ENCODE results near the gene PFKL. TPM values are rescaled to one million over a fixed set of nuclear protein-coding genes. Genes with fewer than 3 reads are reported as not detected.

Gene PFKL
- total and polyA plus RNA-seq, 2 of the 8 experiments (the other 6 are each of a cell fraction or from before 2014, with no cell fraction given) = 80.2 to 82.3 TPM

GRCh38 chr21:44337941-44338895, 38.4 kb downstream of the PFKL start:
- H3K18ac ChIP-seq (ENCODE audit: extremely low read depth, low read length) = no peak overlapping the region
- H3K9me3 ChIP-seq (ENCODE audit: insufficient read depth in 2 of 2, low read depth in 1 of 2, low read length in 1 of 2) = no peaks in the 10 kb centered on the region
- H3K14ac ChIP-seq (ENCODE audit: insufficient read length) = no peak overlapping the region
- no peak overlapping the region for H3K23ac ChIP-seq (ENCODE audit: insufficient read length)
- H2AK5ac ChIP-seq (ENCODE audit: low read depth, low read length) = no peak overlapping the region
- 36% methylated on average over 16 of the region's 47 CpGs; no CpG with 5 or more reads in 1 of the 2 experiments for WGBS, 2 experiments (ENCODE audit: extremely low coverage in 1 of 2, insufficient coverage in 1 of 2, insufficient read length in 1 of 2, insufficient replicate concordance in 2 of 2, low coverage in 1 of 2, low lambda C conversion rate in 2 of 2, missing lambda C conversion rate in 1 of 2)
- H3K4me3 ChIP-seq (ENCODE audit: extremely low read depth in 1 of 4, insufficient read depth in 2 of 4, low read depth in 3 of 4, low read length in 4 of 4) = peak overlapping the region; percentile 11 to 71 (median 62); a peak in 7 of 8 replicates
- ChIA-PET CTCF (ENCODE audit: partially characterized antibody) (interaction anchor here (0.7 to 1.6 kb wide), 11 partner anchors 9 to 113 kb away, joined by 3 to 4 read pairs (median 3); no protein-coding TSS in a partner anchor), POLR2A (ENCODE audit: partially characterized antibody) (interaction anchor here (0.6 to 2.5 kb wide), 8 partner anchors 10 to 151 kb away, joined by 3 to 7 read pairs (median 4); partner anchors contain the start of gene TRPM2)
- peak in 1 of 2 experiments; percentile 75 for DNase-seq (ENCODE audit: low read depth in 1 of 2, low spot score in 2 of 2)
- H2BK12ac ChIP-seq (ENCODE audit: low read depth, low read length) = no peak overlapping the region
- no peak overlapping the region; the same call in 1 of the 2 replicates for H4K8ac ChIP-seq (ENCODE audit: extremely low read depth, insufficient read depth, low read length)
- H2AFZ ChIP-seq (ENCODE audit: low read length) = peak overlapping the region; percentile 35; the same call in 1 of the 2 replicates
- no peaks in the 10 kb centered on the region for H4K20me1 ChIP-seq (replicated peaks in 1 of 2; ENCODE audit: control insufficient read depth in 1 of 2, insufficient read depth in 2 of 2, low read length in 2 of 2)
- H3K27ac ChIP-seq (ENCODE audit: low read depth, low read length) = no peak overlapping the region
- H3K4ac ChIP-seq (replicated peaks; ENCODE audit: insufficient read length, low read depth, low read length) = no peak overlapping the region
- H3K79me1 ChIP-seq (ENCODE audit: low read depth, low read length) = no peaks in the 10 kb centered on the region
- no peaks in the 10 kb centered on the region for H3K27me3 ChIP-seq (replicated peaks in 1 of 4; ENCODE audit: control insufficient read depth in 3 of 4, extremely low read depth in 1 of 4, insufficient read depth in 3 of 4, low read length in 3 of 4)
- H3K36me3 ChIP-seq (ENCODE audit: control insufficient read depth in 2 of 4, insufficient read depth in 4 of 4, low read length in 3 of 4) = peaks cover 0 to 4% (median 0%) of the 10 kb centered on the region in 4 experiments; a peak in 1 of 8 replicates
- no peak overlapping the region for H2BK20ac ChIP-seq (ENCODE audit: low read length)
- H4K5ac ChIP-seq (ENCODE audit: insufficient read length, low read depth, low read length) = no peak overlapping the region
- H3K56ac ChIP-seq (replicated peaks; ENCODE audit: insufficient read length, low read depth, low read length) = no peak overlapping the region
- H4K91ac ChIP-seq (replicated peaks; ENCODE audit: insufficient read length, low read length) = no peak overlapping the region
- FAIRE-seq = no peak
- no peak overlapping the region; a peak in 1 of 7 replicates for H3K9ac ChIP-seq (replicated peaks in 1 of 4; ENCODE audit: extremely low read depth in 1 of 4, low read depth in 3 of 4, low read length in 3 of 4)
- H3K79me2 ChIP-seq (ENCODE audit: control insufficient read depth in 1 of 2, insufficient read depth in 2 of 2, low read length in 2 of 2) = no peaks in the 10 kb centered on the region
- H2BK15ac ChIP-seq (ENCODE audit: low read length) = no peak overlapping the region
- 0 out of 2 replicates have a peak overlapping the region, but pooled peaks have one; percentile 12 for H2BK5ac ChIP-seq (ENCODE audit: low read depth, low read length)
- peak overlapping the region; percentile 72 to 80 for H3K4me2 ChIP-seq (ENCODE audit: insufficient read depth in 1 of 2, low read depth in 2 of 2, low read length in 2 of 2)
- peaks cover 6% of the 10 kb centered on the region; the same call in 1 of the 2 replicates for H3K23me2 ChIP-seq (ENCODE audit: low read depth, low read length)
- peaks cover 0 to 7% (median under 1%) of the 10 kb centered on the region in 4 experiments; a peak in 2 of 7 replicates for H3K4me1 ChIP-seq (replicated peaks in 1 of 4; ENCODE audit: control insufficient read depth in 3 of 4, insufficient read depth in 4 of 4, low read length in 3 of 4)
- H2BK120ac ChIP-seq (replicated peaks; ENCODE audit: low read depth, low read length) = no peak overlapping the region
- TF ChIP-seq USF2 (IDR thresholded peaks at IDR 0.05; ENCODE audit: low read length) = no peak
- no peak for TF ChIP-seq CHD2 (IDR thresholded peaks at IDR 0.05; ENCODE audit: low read length)

All from H1 (cell line).